ENCODE measurements around the gene WNK2. TPM values are rescaled to one million over a fixed set of nuclear protein-coding genes. Genes with fewer than 3 reads are reported as not detected.

WNK2 gene
- total and polyA plus RNA-seq, 2 of the 4 experiments (the other 2 are of a cell fraction), result not detected

GRCh38 chr9:93246111-93246510 lies 62.2 kb downstream of the WNK2 start:
- H2BK20ac ChIP-seq (ENCODE audit: low read depth, low read length), result no peak overlapping the region
- WGBS, 2 experiments (ENCODE audit: extremely low coverage in 2 of 2, insufficient read length in 1 of 2), result 47% methylated on average over 10 of the region's 14 CpGs; no CpG with 5 or more reads in 1 of the 2 experiments
- TF ChIP-seq, protein P1, sequence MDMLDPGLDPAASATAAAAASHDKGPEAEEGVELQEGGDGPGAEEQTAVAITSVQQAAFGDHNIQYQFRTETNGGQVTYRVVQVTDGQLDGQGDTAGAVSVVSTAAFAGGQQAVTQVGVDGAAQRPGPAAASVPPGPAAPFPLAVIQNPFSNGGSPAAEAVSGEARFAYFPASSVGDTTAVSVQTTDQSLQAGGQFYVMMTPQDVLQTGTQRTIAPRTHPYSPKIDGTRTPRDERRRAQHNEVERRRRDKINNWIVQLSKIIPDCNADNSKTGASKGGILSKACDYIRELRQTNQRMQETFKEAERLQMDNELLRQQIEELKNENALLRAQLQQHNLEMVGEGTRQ (IDR thresholded peaks at IDR 0.05; ENCODE audit: low read depth, low read length), result no peak
- no peak for TF ChIP-seq MXI1 (IDR thresholded peaks at IDR 0.05; ENCODE audit: borderline replicate concordance, low read depth, low read length)
- no peak for TF ChIP-seq SMC3 (IDR thresholded peaks at IDR 0.05; ENCODE audit: low read depth, low read length)
- no peak for TF ChIP-seq BHLHE40 (IDR thresholded peaks at IDR 0.05; ENCODE audit: low read depth, low read length)
- TF ChIP-seq FOS (IDR thresholded peaks at IDR 0.05; ENCODE audit: low read depth, low read length), result no peak
- TF ChIP-seq POLR2A (IDR thresholded peaks at IDR 0.05; ENCODE audit: low read depth, low read length), result no peak
- no peak for TF ChIP-seq MAFK (IDR thresholded peaks at IDR 0.05; ENCODE audit: low read depth, low read length)
- no peak overlapping the region for H3K4me2 ChIP-seq (ENCODE audit: low read depth, low read length)
- dilution Hi-C loops (cut with HindIII; ENCODE audit: low sequenced_read_pairs, unreplicated experiment) (no loop called here), intact Hi-C loops (cut with micrococcal nuclease) (no loop called here), in situ Hi-C loops (cut with MboI; ENCODE audit: low sequenced_read_pairs) (no loop called here)
- H3K79me1 ChIP-seq (ENCODE audit: low read depth in 1 of 2, low read length in 2 of 2), result no peaks in the 10 kb centered on the region
- no peak overlapping the region for H2BK120ac ChIP-seq (ENCODE audit: low read depth, low read length)
- H3K56ac ChIP-seq (ENCODE audit: extremely low read depth, insufficient read depth, low read length), result no peak overlapping the region
- no peak overlapping the region for H3K14ac ChIP-seq (replicated peaks; ENCODE audit: low read depth, low read length)
- no peaks in the 10 kb centered on the region for H3K9me3 ChIP-seq (ENCODE audit: control insufficient read depth, insufficient read depth, low read length)
- no peak overlapping the region for H2BK5ac ChIP-seq (ENCODE audit: low read depth, low read length, poor library complexity, severe bottlenecking)
- no peak overlapping the region for H4K5ac ChIP-seq (ENCODE audit: low read depth, low read length)
- no peak overlapping the region for H3K23ac ChIP-seq (ENCODE audit: low read depth, low read length)
- no peak overlapping the region for H2BK15ac ChIP-seq (ENCODE audit: low read depth, low read length)
- no peaks in the 10 kb centered on the region for H3K4me1 ChIP-seq (ENCODE audit: control insufficient read depth, insufficient read depth, low read length)
- H2AK5ac ChIP-seq (ENCODE audit: low read depth, low read length), result no peak overlapping the region
- H3K4me3 ChIP-seq (ENCODE audit: insufficient read depth, low read depth, low read length), result no peak overlapping the region
- no peak for ATAC-seq (ENCODE audit: low read depth)
- no peak overlapping the region for H3K27ac ChIP-seq (ENCODE audit: insufficient read depth, low read length)
- H4K20me1 ChIP-seq (ENCODE audit: insufficient read depth, low read length), result no peaks in the 10 kb centered on the region
- ChIA-PET CTCF (no interaction called here), POLR2A (ENCODE audit: unreplicated experiment) (no interaction called here)
- peaks cover 13% of the 10 kb centered on the region for H3K27me3 ChIP-seq (ENCODE audit: control insufficient read depth, insufficient read depth, low read length)
- H2AK9ac ChIP-seq (replicated peaks; ENCODE audit: low read depth, low read length, poor library complexity), result no peak overlapping the region
- no peak overlapping the region for H3K9ac ChIP-seq (ENCODE audit: low read depth, low read length)
- H3K18ac ChIP-seq (ENCODE audit: low read depth, low read length), result no peak overlapping the region
- no peak overlapping the region for H3K4ac ChIP-seq (ENCODE audit: low read depth, low read length)
- no peaks in the 10 kb centered on the region for H3K36me3 ChIP-seq (ENCODE audit: control insufficient read depth, insufficient read depth, low read length)
- H4K8ac ChIP-seq (ENCODE audit: low read depth in 2 of 2, low read length in 2 of 2), result no peak overlapping the region
- no TSS peak for BruUV-seq (replicated peaks)
- no peak overlapping the region for H2AFZ ChIP-seq (replicated peaks; ENCODE audit: low read length, poor library complexity)
- H3K9me1 ChIP-seq (ENCODE audit: insufficient read depth, low read length), result no peaks in the 10 kb centered on the region; the same call in 1 of the 2 replicates
- no peak for DNase-seq
- no peak overlapping the region for H4K91ac ChIP-seq (ENCODE audit: insufficient read depth, low read depth, low read length)

Data from IMR-90 (cell line).